Measurements from ENCODE around the gene MET. TPM values are rescaled to one million over a fixed set of nuclear protein-coding genes. Genes with fewer than 3 reads are reported as not detected.
"Not testable (repeated sequence)": the region's sequence is repeated elsewhere in the genome, so short reads cannot be mapped to it uniquely, and the experiment has no call there.

Gene MET
- total RNA-seq, 3 donors from 2014 or later: 15.6 to 35.1 (median 31.0) TPM

DNA sequence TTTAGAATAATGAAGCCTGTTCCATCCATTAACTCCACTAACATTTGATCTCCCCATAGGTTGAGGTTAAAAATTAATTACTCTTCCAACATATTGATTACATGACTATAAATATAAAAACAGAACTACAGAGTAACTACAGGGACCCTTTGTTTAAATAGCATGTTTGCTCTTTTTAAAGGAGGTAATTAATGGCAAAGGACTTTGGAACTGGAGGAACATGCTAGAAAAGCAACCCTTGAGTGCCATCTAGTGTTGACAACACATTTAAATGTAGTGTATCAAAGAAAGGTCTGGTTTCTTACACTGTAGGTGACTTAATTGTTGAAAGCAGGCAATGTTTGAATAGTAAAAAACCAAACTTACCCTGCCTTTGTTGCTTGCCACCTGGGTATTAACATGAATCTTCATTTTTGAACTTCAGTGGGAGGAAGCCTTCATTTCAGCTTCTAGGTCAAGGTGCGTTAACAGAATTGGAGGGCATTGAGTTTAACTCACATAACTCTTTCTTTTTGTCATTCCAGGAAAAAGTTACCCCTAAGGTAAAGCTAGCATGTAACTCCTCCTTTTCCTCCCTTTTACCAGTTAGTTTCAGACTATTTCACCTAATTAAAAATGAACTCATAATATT lies 137.8 kb downstream of the MET start:
- peaks cover 25% of the 10 kb centered on the region for H3K4me1 ChIP-seq (ENCODE audit: low read depth)
- intact Hi-C loops (cut with DNase I, micrococcal nuclease): loop anchor here (5.0 kb wide), 4 partner anchors 137 to 642 kb away; partner anchors contain the start of gene MET (in 1 of the 2)

DNA sequence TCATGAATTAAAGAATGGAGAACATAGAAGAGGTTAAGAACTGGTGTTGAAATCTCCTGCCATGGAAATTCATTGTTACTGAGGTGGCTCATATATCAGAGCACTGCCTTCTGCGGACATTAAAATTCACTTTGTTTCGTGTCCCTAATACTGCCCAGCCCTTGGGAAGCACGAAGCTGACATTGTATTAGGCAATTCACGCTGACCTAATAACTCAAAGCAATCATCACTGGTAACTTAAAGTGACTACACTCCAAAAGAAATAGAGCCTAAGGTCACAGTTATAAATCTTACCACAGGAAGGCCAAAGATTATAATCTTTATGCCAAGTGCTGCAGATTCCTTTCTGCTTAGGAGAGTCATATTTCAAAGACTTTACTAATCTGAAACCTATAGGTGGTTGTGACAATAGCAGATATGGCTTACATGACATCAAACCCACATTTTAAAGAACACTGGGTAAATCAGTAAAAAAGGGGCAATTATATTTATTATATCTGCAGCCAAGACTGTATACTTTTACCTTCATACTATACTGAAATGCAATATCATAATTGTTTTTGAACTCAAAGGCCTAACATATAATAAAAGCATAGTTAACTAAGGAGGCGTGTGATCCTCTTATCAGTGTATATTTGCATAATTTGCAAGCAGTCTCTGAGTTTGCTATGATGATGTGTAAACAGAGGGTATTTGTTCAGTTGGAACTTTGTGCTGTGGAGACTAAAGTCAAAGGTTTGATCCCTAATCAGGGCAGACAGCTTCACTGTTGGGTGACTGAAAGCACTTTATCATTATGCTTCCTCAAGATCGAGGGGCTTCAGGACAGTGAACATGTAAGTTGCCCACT lies 138.5 kb downstream of the MET start:
- ATAC-seq: peak; percentile 82
- Histone ChIP-seq H3K9me3 (no peaks in the 10 kb centered on the region), H3K4me3 (no peak overlapping the region), H3K36me3 (ENCODE audit: low read depth) (no peaks in the 10 kb centered on the region), H3K4me1 (ENCODE audit: low read depth) (peaks cover 25% of the 10 kb centered on the region)
- DNase-seq: no peak
- intact Hi-C loops (cut with DNase I, micrococcal nuclease): loop anchor here in 1 of 2 donors (5.0 kb wide), 2 partner anchors 138 to 643 kb away; partner anchors contain the start of gene MET
- TF ChIP-seq CTCF (IDR thresholded peaks at IDR 0.05): no peak

More for the DNA sequence above, 137.8 kb downstream of the MET start:
- DNase-seq (peak in 1 of 3 donors; percentile 72), ATAC-seq (peak; percentile 74)
- TF ChIP-seq CTCF (IDR thresholded peaks at IDR 0.05): peak; percentile 37
- H3K36me3 ChIP-seq (ENCODE audit: low read depth): no peaks in the 10 kb centered on the region
- no peak overlapping the region for H3K4me3 ChIP-seq
- H3K9me3 ChIP-seq: no peaks in the 10 kb centered on the region

- H3K4me3 ChIP-seq: no peak overlapping the region
- DNase-seq (no peak), ATAC-seq (no peak)
- peaks cover 25% of the 10 kb centered on the region for H3K4me1 ChIP-seq (ENCODE audit: low read depth)
- H3K36me3 ChIP-seq (ENCODE audit: low read depth): no peaks in the 10 kb centered on the region
- no peaks in the 10 kb centered on the region for H3K9me3 ChIP-seq
- TF ChIP-seq CTCF (IDR thresholded peaks at IDR 0.05): no peak
- intact Hi-C loops (cut with DNase I, micrococcal nuclease): loop anchor here in 1 of 2 donors (5.0 kb wide), 2 partner anchors 139 to 644 kb away; partner anchors contain the start of gene MET
These were observed 139.8 kb downstream of the MET start for GRCh38 chr7:116811768-116812167.

- Histone ChIP-seq H3K9me3 (no peaks in the 10 kb centered on the region), H3K4me3 (no peak overlapping the region), H3K4me1 (ENCODE audit: low read depth) (peaks cover 25% of the 10 kb centered on the region), H3K36me3 (ENCODE audit: low read depth) (no peaks in the 10 kb centered on the region)
- intact Hi-C loops (cut with DNase I, micrococcal nuclease): loop anchor here in 1 of 2 donors (5.0 kb wide), 2 partner anchors 141 to 646 kb away; partner anchors contain the start of gene MET
- no peak for DNase-seq
- no peak for TF ChIP-seq CTCF (IDR thresholded peaks at IDR 0.05)
- ATAC-seq: peak; percentile 53
These were observed 140.9 kb downstream of the MET start for GRCh38 chr7:116812860-116813259.

DNA sequence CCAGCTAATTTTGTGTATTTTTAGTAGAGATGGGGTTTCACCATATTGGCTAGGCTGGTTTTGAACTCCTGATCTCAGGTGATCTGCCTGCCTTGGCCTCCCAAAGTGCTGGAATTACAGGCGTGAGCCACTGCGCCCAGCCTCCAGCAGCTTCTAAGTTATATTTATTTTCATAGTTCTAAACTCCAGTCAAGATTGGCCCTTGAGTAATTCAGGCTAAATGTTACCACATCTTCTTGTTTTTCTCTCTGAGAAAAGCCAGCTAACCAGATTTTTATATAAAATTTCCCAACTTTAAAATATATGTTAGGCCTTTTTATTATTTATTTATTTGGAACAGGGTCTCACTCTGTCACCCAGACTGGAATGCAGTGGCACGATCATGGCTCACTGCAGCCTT lies 141.4 kb downstream of the MET start:
- peaks cover 25% of the 10 kb centered on the region for H3K4me1 ChIP-seq (ENCODE audit: low read depth)

DNA sequence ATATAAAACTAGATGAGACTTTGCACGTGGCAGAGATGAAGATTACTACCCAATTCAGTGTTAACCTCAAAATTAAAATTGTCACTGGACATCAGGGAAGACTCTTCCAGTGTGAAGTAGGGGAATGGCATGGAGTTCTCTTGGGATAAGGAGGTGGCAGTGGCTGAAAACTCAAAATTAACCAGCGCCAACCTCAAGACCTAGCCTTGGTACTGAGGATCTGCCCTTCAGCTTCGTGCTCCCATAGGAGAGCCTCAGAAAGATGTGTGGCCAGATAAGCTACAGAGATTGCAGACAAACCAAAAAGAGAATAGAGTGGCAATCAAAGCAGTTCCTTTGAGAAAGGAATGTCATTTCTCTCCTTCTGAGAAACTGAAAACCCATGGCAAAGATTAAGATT lies 143.0 kb downstream of the MET start:
- peaks cover 19% of the 10 kb centered on the region for H3K4me1 ChIP-seq (ENCODE audit: low read depth)
- no peaks in the 10 kb centered on the region for H3K9me3 ChIP-seq
- intact Hi-C loops (cut with DNase I, micrococcal nuclease): no loop called here
- no peak overlapping the region for H3K4me3 ChIP-seq
- H3K36me3 ChIP-seq (ENCODE audit: low read depth): no peaks in the 10 kb centered on the region
- DNase-seq: no peak
- TF ChIP-seq CTCF (IDR thresholded peaks at IDR 0.05): no peak
- ATAC-seq: no peak

More for the DNA sequence above, 141.4 kb downstream of the MET start:
- not testable (repeated sequence) for H3K9me3 ChIP-seq; H3K4me3 ChIP-seq; DNase-seq; H3K36me3 ChIP-seq (ENCODE audit: low read depth); ATAC-seq
- intact Hi-C loops (cut with DNase I, micrococcal nuclease): loop anchor here in 1 of 2 donors (5.0 kb wide), 2 partner anchors 141 to 646 kb away; partner anchors contain the start of gene MET

Data from mucosa of descending colon (tissue), 3 donors.